ENCODE data around the gene SLC17A8. TPM values are rescaled to one million over a fixed set of nuclear protein-coding genes. Genes with fewer than 3 reads are reported as not detected.
"Not testable (repeated sequence)": the region's sequence is repeated elsewhere in the genome, so short reads cannot be mapped to it uniquely, and the experiment has no call there.

The SLC17A8 gene
- polyA plus RNA-seq = not detected

DNA sequence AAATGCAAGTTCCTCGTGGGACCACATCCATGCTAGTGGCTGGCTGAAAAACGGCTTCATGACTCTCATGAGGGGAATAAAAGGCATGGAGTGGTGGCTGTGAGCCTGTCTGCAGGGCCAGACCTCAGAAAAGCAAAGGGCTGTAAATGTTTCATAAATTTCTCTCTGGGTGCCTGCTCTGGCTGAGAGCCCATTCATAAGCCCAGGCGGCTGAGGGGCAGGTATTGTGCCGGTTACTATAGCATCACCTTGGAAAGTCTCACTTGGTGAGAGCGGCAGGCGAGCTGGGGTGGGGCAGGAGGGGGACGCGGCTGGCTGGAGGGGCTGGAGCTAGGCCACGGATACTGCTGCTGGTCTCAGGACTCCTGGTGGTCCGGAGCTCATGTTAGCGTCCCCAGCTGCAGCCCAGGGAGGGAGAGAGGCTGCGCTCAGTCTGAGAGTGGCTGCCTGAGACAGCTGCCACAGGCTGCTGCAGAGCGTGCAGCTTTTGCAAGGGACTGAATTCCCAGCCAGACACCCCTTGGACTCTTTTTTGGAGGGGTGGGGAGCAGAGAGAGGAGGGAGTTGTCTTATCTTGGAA lies at the start of gene SLC17A8:
TSS of gene SLC17A8 (plus strand) at position 431 of the 580 bp plus-strand sequence. CDS start 318 bp downstream, outside the sequence.
- peak within 1 kb of the TSS in 1 of 3 donors; percentile 20 for H3K27ac Mint-ChIP-seq
- peaks cover 13% of the 10 kb centered on the region for H3K27me3 Mint-ChIP-seq
- H3K36me3 Mint-ChIP-seq = no peaks in the 10 kb centered on the region

DNA sequence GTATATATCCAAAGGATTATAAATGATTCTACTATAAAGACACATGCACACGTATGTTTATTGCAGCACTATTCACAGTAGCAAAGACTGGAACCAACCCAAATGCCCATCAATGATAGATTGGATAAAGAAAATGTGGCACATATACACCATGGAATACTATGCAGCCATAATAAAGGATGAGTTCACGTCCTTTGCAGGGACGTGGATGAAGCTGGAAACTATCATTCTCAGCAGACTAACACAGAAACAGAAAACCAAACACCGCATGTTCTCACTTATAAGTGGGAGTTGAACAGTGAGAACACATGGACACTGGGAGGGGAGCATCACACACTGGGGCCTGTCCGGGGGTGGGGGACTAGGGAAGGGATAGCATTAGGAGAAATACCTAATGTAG lies 48.7 kb upstream of the SLC17A8 start:
- Mint-ChIP-seq H3K9me3 (peaks cover 2 to 16% (median 9%) of the 10 kb centered on the region in 3 donors), H3K36me3 (peaks cover 19% of the 10 kb centered on the region)
- not testable (repeated sequence) for H3K4me1 Mint-ChIP-seq, H3K27ac Mint-ChIP-seq, H3K27me3 Mint-ChIP-seq, H3K4me3 Mint-ChIP-seq

More for the DNA sequence above, at the start of gene SLC17A8:
- H3K9me3 Mint-ChIP-seq = no peaks in the 10 kb centered on the region
- no peaks in the 10 kb centered on the region for H3K4me1 Mint-ChIP-seq
- H3K4me3 Mint-ChIP-seq = peak within 1 kb of the TSS in 1 of 4 donors; percentile 11

DNA sequence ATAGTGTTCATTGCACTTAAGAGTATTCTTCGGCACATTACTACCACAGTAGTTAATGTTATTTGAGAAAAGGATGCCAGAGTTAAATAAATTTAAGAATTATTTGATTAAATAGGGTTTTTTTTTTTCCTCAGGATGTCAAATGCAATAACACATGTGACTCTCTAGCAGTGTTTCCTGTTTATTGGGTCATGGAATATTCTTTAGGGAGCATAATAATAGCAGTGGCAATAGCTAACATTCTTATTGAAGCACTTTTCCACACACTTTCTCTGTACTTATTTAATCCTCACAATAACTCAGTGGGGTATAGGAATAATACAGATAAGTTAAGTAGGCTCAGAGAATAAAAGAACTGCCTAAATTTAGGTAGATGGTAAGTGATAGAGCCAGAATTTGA lies 45.6 kb upstream of the SLC17A8 start:
- Mint-ChIP-seq H3K4me1 (peaks cover 0 to 4% (median 0%) of the 10 kb centered on the region in 3 donors), H3K36me3 (peaks cover 9% of the 10 kb centered on the region), H3K4me3 (no peak overlapping the region), H3K27ac (no peak overlapping the region), H3K9me3 (peaks cover 2 to 8% (median 5%) of the 10 kb centered on the region in 3 donors), H3K27me3 (no peaks in the 10 kb centered on the region)

DNA sequence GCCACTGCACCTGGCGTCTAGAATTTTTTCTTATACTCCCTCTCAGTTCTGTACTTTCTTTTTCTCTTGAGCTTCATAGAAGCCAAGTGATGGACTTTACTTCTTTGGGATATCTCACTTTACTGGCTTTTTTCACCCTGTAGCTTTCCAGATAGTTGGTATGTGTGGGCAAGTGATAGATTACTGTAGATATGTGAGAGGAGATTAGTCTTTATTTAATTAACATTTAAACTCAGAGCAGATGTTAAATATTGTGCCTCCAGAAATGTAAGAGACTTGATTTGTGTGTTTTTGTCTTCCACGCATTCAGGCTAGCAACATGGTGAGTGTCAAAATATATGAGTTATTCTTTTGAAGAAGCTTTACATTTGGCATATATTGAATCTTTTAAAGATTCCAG lies 39.5 kb upstream of the SLC17A8 start:
- Mint-ChIP-seq H3K9me3 (no peaks in the 10 kb centered on the region), H3K4me3 (no peak overlapping the region), H3K27ac (no peak overlapping the region), H3K27me3 (no peaks in the 10 kb centered on the region), H3K4me1 (no peaks in the 10 kb centered on the region), H3K36me3 (peaks cover 6% of the 10 kb centered on the region)

GRCh38 chr12:100324498-100324897 lies 32.4 kb upstream of the SLC17A8 start:
- Mint-ChIP-seq H3K4me1 (peaks cover 0 to 6% (median 2%) of the 10 kb centered on the region in 3 donors), H3K9me3 (no peaks in the 10 kb centered on the region), H3K36me3 (peaks cover 13% of the 10 kb centered on the region), H3K4me3 (no peak overlapping the region), H3K27ac (no peak overlapping the region), H3K27me3 (no peaks in the 10 kb centered on the region)

GRCh38 chr12:100326208-100326607 lies 30.7 kb upstream of the SLC17A8 start:
- Mint-ChIP-seq H3K9me3 (no peaks in the 10 kb centered on the region), H3K36me3 (peaks cover 16% of the 10 kb centered on the region), H3K27me3 (no peaks in the 10 kb centered on the region), H3K4me1 (peaks cover 0 to 6% (median 2%) of the 10 kb centered on the region in 3 donors), H3K27ac (no peak overlapping the region), H3K4me3 (no peak overlapping the region)

- H3K27me3 Mint-ChIP-seq = no peaks in the 10 kb centered on the region
- H3K9me3 Mint-ChIP-seq = no peaks in the 10 kb centered on the region
- H3K27ac Mint-ChIP-seq = no peak overlapping the region
- no peak overlapping the region for H3K4me3 Mint-ChIP-seq
- H3K36me3 Mint-ChIP-seq = peaks cover 19% of the 10 kb centered on the region
- H3K4me1 Mint-ChIP-seq = peaks cover 0 to 6% (median 2%) of the 10 kb centered on the region in 3 donors
Measured at GRCh38 chr12:100329800-100330199, 27.1 kb upstream of the SLC17A8 start.

GRCh38 chr12:100331871-100332270 lies 25.0 kb upstream of the SLC17A8 start:
- H3K36me3 Mint-ChIP-seq = peaks cover 25% of the 10 kb centered on the region
- no peaks in the 10 kb centered on the region for H3K27me3 Mint-ChIP-seq
- H3K4me3 Mint-ChIP-seq = no peak overlapping the region
- no peak overlapping the region for H3K27ac Mint-ChIP-seq
- H3K4me1 Mint-ChIP-seq = peaks cover 0 to 6% (median 2%) of the 10 kb centered on the region in 3 donors
- H3K9me3 Mint-ChIP-seq = no peaks in the 10 kb centered on the region

GRCh38 chr12:100332852-100333251 lies 24.0 kb upstream of the SLC17A8 start:
- no peaks in the 10 kb centered on the region for H3K9me3 Mint-ChIP-seq
- H3K27ac Mint-ChIP-seq = no peak overlapping the region
- no peaks in the 10 kb centered on the region for H3K27me3 Mint-ChIP-seq
- peaks cover 24% of the 10 kb centered on the region for H3K36me3 Mint-ChIP-seq
- H3K4me3 Mint-ChIP-seq = no peak overlapping the region
- H3K4me1 Mint-ChIP-seq = peaks cover 0 to 6% (median 2%) of the 10 kb centered on the region in 3 donors

DNA sequence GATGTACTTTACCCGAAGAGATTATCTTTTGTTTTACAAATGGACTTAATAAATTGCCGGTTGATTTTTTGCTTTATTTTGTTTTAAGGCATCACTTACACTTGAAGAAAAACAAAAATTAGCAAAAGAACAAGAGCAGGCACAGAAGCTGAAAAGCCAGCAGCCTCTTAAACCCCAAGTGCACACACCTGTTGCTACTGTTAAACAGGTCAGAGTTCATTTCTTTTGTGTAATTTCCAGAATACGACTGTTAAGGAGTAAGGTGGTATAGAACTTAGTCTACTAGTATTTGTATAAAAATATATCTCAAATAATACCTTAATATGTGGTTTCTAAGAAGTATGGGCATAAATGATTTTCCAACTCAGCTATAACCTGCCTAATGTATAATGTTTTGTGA lies 19.6 kb upstream of the SLC17A8 start:
- Mint-ChIP-seq H3K4me3 (no peak overlapping the region), H3K36me3 (peaks cover 16% of the 10 kb centered on the region), H3K4me1 (no peaks in the 10 kb centered on the region), H3K9me3 (peaks cover 0 to under 1% (median 0%) of the 10 kb centered on the region in 3 donors), H3K27me3 (no peaks in the 10 kb centered on the region), H3K27ac (no peak overlapping the region)

DNA sequence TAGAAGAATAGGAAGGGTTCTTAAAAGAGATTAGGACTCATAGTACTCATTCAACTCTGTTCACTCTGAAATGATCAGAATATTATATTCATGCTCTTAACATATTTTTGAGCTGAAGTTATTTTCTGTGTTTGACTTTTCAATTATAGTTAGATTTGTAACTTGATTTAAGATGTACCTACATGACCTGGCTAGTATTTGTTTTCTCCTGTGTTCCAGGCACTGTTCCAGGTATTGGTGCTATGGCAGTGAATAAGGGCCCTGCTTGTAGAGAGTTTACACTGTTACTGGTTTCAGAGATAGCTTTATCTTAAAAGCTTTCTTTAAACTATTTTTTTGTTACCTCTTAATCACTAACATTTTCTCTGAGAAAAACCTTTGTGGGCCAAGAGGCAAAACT lies 19.1 kb upstream of the SLC17A8 start:
- Mint-ChIP-seq H3K36me3 (peaks cover 15% of the 10 kb centered on the region), H3K27me3 (no peaks in the 10 kb centered on the region), H3K4me3 (no peak overlapping the region), H3K4me1 (no peaks in the 10 kb centered on the region), H3K9me3 (peaks cover 0 to 4% (median 3%) of the 10 kb centered on the region in 3 donors), H3K27ac (no peak overlapping the region)

DNA sequence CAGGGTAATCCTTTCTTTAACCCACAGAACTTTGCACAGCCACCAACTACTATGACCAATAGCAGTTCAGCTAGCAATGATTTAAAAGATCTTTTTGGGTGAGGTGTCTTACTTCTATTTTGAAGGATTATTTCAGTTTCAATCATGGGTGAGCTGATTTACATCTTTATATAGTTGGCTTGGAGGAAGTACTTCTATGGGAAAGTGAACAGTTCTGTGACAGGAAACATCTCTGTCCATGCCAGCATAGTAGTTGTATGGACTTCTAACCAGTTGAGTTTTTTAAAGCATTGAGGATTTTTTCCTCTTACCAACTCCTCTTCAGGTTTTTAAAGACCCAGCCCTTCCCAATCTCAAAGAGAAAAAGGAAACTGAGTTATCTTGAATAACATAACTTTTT lies 17.8 kb upstream of the SLC17A8 start:
- Mint-ChIP-seq H3K36me3 (peaks cover 10% of the 10 kb centered on the region), H3K4me1 (no peaks in the 10 kb centered on the region), H3K9me3 (peaks cover 0 to 4% (median 3%) of the 10 kb centered on the region in 3 donors), H3K27ac (no peak overlapping the region), H3K4me3 (no peak overlapping the region), H3K27me3 (no peaks in the 10 kb centered on the region)

- H3K4me1 Mint-ChIP-seq, H3K27me3 Mint-ChIP-seq, H3K4me3 Mint-ChIP-seq, H3K36me3 Mint-ChIP-seq, H3K27ac Mint-ChIP-seq, H3K9me3 Mint-ChIP-seq: not testable (repeated sequence)
Measured at GRCh38 chr12:100342897-100343296, 14.0 kb upstream of the SLC17A8 start.

DNA sequence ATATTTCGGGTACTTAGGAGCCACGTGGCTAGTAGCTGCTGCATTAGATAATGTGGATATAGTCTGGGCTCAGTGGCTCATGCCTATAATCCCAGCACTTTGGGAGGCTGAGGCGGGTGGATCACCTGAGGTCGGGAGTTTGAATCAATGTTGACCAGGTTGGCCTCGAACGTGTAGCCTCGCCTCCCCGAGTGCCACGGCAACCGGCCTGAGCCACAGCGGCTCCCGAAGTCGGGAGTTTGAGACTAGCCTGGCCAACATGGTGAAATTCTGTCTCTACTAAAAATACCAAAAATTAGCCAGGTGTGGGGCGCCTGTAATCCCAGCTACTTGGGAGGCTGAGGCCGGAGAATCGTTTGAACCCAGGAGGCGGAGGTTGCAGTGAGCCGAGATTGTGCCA lies 12.5 kb upstream of the SLC17A8 start:
- not testable (repeated sequence) for H3K27ac Mint-ChIP-seq, H3K4me3 Mint-ChIP-seq, H3K36me3 Mint-ChIP-seq, H3K27me3 Mint-ChIP-seq, H3K4me1 Mint-ChIP-seq, H3K9me3 Mint-ChIP-seq

GRCh38 chr12:100345020-100345767 lies 11.7 kb upstream of the SLC17A8 start:
- no peaks in the 10 kb centered on the region for H3K4me1 Mint-ChIP-seq
- H3K36me3 Mint-ChIP-seq = no peaks in the 10 kb centered on the region
- H3K9me3 Mint-ChIP-seq = peaks cover 0 to 4% (median 3%) of the 10 kb centered on the region in 3 donors
- no peak overlapping the region for H3K4me3 Mint-ChIP-seq
- H3K27me3 Mint-ChIP-seq = no peaks in the 10 kb centered on the region
- no peak overlapping the region for H3K27ac Mint-ChIP-seq

- no peak overlapping the region for H3K4me3 Mint-ChIP-seq
- H3K9me3 Mint-ChIP-seq = peaks cover 0 to 4% (median 3%) of the 10 kb centered on the region in 3 donors
- H3K4me1 Mint-ChIP-seq = no peaks in the 10 kb centered on the region
Measured at GRCh38 chr12:100346660-100347059, 10.2 kb upstream of the SLC17A8 start.

More at GRCh38 chr12:100346660-100347059, 10.2 kb upstream of the SLC17A8 start:
- Mint-ChIP-seq H3K27me3 (no peaks in the 10 kb centered on the region), H3K27ac (peak overlapping the region in 1 of 3 donors; percentile 20), H3K36me3 (no peaks in the 10 kb centered on the region)
